D341Med (cell line): ENCODE data around the gene CACNA1B.
"Not testable (repeated sequence)": the region's sequence is repeated elsewhere in the genome, so short reads cannot be mapped to it uniquely, and the experiment has no call there.

Source experiments
- DNase-seq: peaks from one replicate; pipeline ENCODE4 v3.0.0; 2012; ENCODE audit warnings: low spot score

Gene CACNA1B

GRCh38 chr9:137866226-137867141 is 11.1 kb upstream of the CACNA1B start:
- peak; percentile 59 for DNase-seq

- no peak for DNase-seq
These were observed 7.2 kb upstream of the CACNA1B start for GRCh38 chr9:137870432-137870831.

- DNase-seq: no peak
These were observed 5.3 kb upstream of the CACNA1B start for GRCh38 chr9:137872296-137872695.

GRCh38 chr9:137873408-137873807 is 4.2 kb upstream of the CACNA1B start:
- peak; percentile 13 for DNase-seq

GRCh38 chr9:137873858-137874362 is 3.7 kb upstream of the CACNA1B start:
- DNase-seq: no peak

- DNase-seq: peak; percentile 12
These were observed 2.2 kb upstream of the CACNA1B start for GRCh38 chr9:137875354-137875753.

GRCh38 chr9:137875846-137876245 is 1.7 kb upstream of the CACNA1B start:
- no peak for DNase-seq

- no peak for DNase-seq
These were observed 1.3 kb upstream of the CACNA1B start for GRCh38 chr9:137876269-137876668.

- no peak for DNase-seq
These were observed 698 bp upstream of the CACNA1B start for GRCh38 chr9:137876781-137877386.

GRCh38 chr9:137878146-137878941 is 762 bp downstream of the CACNA1B start:
- DNase-seq: peak; percentile 84

- peak; percentile 27 for DNase-seq
These were observed 1.5 kb downstream of the CACNA1B start for GRCh38 chr9:137879052-137879451.

GRCh38 chr9:137879566-137880150 is 2.1 kb downstream of the CACNA1B start:
- peak; percentile 9 for DNase-seq

GRCh38 chr9:137880160-137880975 is 2.8 kb downstream of the CACNA1B start:
- peak; percentile 13 for DNase-seq

- peak; percentile 14 for DNase-seq
These were observed 3.5 kb downstream of the CACNA1B start for GRCh38 chr9:137880976-137881530.

GRCh38 chr9:137881591-137882505 is 4.3 kb downstream of the CACNA1B start:
- DNase-seq: peak; percentile 31

- no peak for DNase-seq
These were observed 4.9 kb downstream of the CACNA1B start for GRCh38 chr9:137882506-137882821.

- not testable (repeated sequence) for DNase-seq
These were observed 6.4 kb downstream of the CACNA1B start for GRCh38 chr9:137883977-137884376.

GRCh38 chr9:137884547-137884946 is 7.0 kb downstream of the CACNA1B start:
- DNase-seq: not testable (repeated sequence)

GRCh38 chr9:137885121-137885520 is 7.5 kb downstream of the CACNA1B start:
- DNase-seq: not testable (repeated sequence)

- DNase-seq: not testable (repeated sequence)
These were observed 11.0 kb downstream of the CACNA1B start for GRCh38 chr9:137888621-137889020.
